ENCODE measurements around the gene ACADSB. TPM values are rescaled to one million over a fixed set of nuclear protein-coding genes. Genes with fewer than 3 reads are reported as not detected.

ACADSB gene
- total RNA-seq, 1 donor from 2014 or later, result 328 TPM

GRCh38 chr10:123000155-123000554 lies 8.7 kb upstream of the ACADSB start:
- DNase-seq (ENCODE audit: low spot score), result no peak
- no peak for ATAC-seq

DNA sequence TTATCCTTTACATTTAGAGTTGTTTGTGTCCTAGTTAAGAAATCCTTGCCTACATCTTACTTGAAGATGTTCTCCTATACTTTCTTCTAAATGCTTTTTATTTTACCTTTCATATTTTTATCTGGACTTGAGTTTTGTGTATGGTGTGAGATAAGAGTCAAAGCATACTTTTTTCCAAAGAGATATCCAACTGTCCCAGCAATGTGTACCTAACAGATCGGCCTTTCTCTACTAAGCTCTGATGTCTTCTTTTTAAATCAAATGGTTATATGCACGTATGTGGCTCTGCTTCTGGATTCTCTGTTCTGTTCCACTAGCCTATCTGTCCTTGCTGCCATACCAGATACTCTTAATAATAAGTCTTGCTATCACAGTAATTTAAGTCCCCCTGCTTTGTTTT lies 7.4 kb upstream of the ACADSB start:
- DNase-seq (ENCODE audit: low spot score), result no peak
- no peak for ATAC-seq

DNA sequence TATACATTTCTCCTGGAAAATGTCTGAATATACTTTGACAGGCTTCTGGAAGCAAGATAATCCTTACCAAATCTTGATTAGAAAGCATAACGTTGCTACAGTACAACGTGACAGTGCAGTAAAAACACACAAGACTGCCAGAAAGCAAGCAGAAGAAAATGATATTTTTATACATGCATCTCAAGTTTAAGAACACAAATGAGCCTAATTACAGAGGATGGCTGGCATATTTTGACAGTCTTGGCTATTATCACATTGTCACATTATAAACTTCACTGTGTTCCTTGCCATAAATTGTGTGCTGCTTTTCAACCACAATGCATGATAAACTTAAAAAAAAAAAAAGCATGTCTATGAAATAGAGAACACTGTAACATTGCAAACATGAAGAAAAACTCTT lies 4.5 kb upstream of the ACADSB start:
- DNase-seq (ENCODE audit: low spot score) (no peak), ATAC-seq (no peak)

DNA sequence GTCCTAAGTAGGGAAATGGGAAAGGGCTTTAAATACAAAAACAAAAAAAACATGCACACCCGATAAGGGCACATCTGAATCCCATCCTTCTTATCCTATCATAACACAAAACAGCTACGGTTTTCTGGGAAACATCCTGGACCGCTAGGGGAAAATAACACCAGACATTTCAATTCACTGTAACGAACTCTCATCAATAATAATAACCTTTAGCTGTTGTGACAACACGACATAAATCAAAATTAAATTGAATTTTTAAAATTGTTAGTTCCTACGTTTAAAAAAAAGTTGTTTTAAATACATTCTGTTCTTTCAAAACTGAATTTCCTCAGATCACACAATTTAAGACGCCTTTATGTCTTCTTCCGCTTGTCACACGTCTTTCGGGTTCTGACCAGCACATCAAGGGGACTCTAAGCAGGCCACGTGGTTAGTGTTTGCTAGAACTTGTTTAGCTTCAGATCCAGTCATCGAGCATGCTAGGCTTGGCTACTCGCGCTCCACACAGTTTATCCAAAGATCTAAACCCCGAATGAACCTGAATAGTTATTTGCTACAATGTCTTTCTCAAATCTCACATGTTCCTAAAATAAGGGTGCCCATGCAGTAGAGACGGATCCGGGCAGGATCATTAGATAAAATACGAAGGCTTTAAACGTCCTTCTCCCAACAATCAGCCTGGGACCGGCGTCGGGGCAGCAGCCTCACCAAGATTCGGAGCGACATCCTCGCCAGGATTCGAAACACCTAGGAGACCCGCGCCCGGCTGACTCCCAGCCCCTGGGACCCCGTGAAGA lies 1.1 kb upstream of the ACADSB start:
- ATAC-seq, result peak; percentile 61
- DNase-seq (ENCODE audit: low spot score), result peak; percentile 58

GRCh38 chr10:123009105-123009820 lies 457 bp downstream of the ACADSB start:
- DNase-seq (ENCODE audit: low spot score) (peak; percentile 48), ATAC-seq (peak; percentile 18)

DNA sequence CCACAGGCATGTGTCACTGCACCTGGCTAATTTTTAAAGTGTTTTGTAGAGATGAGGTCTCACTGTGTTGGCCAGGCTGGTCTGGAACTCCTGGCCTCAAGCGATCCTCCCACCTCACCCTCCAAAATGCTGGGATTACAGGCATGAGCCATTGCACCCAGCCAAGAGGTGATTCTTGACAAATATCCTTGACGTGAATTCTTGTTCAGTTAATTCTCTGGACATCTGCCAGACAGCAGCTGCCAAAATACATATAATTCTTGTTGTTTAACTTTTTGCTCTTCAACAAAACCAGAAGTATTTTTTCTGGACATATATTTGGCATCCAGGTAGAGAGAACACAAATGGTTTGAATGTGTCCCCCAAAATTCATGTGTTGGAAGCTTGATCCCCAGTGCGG lies 3.2 kb downstream of the ACADSB start:
- ATAC-seq (no peak), DNase-seq (ENCODE audit: low spot score) (peak; percentile 49)

- no peak for DNase-seq (ENCODE audit: low spot score)
Measured at GRCh38 chr10:123013456-123014419, 4.9 kb downstream of the ACADSB start.

DNA sequence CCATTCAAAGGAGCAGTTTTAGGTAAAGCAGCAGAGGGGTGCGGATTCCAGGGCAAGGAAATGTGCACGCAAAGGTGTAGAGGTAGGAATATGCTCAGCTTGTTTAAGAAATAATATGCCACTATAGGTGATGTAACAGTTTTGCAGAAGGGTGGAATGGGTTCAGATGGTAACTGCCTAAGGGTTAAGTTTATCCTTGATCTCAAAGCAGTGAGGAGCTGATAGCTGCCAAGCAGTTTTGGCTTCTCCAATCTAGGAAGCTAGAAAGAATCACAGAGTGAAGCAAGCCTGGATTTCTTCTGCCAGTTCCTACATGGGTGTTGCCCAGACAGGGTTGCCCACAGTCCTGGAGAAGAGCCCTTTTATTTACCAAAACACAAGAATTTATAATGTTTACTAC lies 6.0 kb downstream of the ACADSB start:
- no peak for DNase-seq (ENCODE audit: low spot score)
- ATAC-seq, result no peak

More at GRCh38 chr10:123013456-123014419, 4.9 kb downstream of the ACADSB start:
- no peak for ATAC-seq

DNA sequence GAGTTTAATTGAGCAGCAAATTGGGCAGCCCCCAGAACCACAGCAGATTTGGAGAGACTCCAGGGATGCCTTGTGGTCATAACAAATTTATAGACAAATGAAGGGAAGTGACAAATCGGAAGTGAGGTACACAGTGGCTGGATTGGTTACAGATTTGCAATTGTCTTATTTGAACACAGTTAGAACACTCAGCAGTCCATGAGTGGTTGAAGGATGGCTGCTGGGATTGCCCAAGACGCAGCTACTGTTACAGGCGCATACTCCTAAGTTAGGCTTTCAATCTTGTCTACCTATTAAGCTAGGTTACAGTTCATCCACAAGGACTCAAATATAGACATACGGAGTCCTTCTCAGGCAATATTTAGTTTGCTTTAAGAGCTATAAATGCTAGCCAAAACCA lies 7.4 kb downstream of the ACADSB start:
- DNase-seq (ENCODE audit: low spot score), result no peak
- ATAC-seq, result no peak

DNA sequence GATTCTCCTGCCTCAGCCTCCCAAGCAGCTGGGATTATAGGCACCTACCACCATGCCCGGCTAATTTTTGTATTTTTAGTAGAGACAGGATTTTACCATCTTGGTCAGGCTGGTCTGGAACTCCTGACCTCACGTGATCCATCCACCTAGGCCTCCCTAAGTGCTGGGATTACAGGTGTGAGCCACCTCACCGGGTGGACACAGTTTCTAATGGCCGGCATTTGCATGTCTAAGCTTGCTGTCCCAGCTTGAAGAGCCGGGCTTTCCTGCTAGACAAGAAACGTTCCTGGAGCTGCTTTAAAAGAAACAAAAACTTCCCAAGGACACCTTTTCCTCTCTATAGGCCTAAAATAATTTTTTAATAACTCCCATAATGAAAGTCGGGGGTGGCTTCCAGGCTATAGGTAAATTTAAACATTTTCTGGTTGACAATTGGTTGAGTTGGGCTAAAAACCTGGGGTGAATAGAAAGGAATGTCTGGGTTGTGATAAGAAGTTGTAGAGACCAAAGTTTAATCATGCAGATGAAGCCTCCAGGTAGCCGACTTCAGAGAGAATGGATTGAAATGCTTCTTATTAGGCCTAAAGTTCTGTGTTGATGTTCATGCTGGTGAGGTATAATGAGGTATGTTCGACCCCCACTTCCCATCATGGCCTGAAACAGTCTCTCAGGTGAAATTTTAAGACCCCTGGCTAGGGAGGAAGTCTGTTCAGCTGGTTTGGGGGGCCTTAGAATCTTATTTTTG lies 8.8 kb downstream of the ACADSB start:
- DNase-seq (ENCODE audit: low spot score), result no peak
- no peak for ATAC-seq

DNA sequence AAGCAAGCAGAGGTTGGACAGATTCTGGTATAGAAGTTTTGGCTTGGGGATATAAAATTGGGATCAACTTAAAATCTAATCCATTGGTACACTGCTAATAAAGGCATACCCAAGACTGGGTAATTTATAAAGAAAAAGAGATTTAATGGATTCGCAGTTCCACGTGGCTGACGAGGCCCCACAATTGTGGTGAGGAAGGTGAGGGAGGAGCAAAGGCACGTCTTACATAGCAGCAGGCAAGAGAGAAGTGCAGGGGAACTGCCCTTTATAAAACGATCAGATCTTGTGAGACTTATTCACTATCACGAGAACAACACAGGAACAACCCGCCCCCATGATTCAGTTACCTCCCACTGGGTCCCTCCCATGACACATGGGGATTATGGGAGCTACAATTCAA lies 9.7 kb downstream of the ACADSB start:
- DNase-seq (ENCODE audit: low spot score) (no peak), ATAC-seq (no peak)

DNA sequence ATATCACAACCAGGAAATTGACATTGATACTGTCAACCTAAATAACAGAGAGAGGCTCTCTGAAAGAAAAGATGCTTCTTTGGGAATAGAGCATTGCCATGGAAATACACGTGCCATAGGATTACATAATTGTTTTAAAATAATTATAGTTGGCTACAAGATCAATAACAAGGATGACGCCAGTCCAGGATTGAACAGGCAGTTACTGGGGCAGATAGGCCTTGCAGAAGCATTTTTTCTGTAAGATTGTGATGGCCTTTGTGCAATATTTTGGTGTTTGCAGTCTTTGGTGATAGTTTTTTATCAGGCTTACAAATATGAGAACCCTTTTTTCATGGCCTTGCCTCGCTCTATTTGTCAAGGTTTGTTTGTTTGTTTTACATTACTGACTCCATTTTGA lies 10.5 kb downstream of the ACADSB start:
- ATAC-seq, result peak; percentile 21

DNA sequence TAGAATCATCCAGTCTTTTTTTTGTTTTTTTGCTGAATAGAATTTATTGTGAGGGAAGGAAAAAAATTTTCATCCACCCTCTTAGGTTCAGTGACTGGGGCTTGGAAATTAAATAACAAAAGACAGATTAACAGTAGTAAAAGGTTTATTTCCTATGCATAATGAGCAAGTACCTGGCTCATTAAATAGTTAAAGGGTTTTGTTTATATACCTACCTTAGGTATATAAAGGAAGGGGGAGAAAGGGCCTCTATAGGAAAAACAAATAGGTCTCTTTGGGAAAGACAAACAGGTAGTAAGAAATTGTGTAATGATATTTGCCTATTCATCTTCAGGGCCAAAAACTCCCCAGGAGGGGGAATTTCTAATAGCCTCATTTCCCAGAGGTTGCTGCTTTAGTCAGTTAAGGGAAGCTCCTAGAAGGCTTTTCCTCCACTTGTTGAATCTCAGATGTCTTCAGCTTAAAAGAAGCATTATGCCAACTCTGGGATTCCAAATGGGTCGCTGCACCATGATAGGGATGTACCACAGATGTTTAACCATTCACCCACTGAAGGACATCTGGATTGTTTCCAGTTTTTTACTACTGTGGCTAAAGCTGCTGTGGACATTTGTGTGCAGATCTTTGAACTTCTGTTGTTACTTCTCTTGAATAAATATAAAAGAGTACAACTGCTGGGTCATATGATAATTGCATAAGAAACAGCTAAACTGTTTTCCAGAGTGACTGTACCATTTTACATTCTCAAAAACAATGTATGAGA lies 11.3 kb downstream of the ACADSB start:
- peak; percentile 65 for DNase-seq (ENCODE audit: low spot score)
- peak; percentile 77 for ATAC-seq

More for the DNA sequence above, 10.5 kb downstream of the ACADSB start:
- no peak for DNase-seq (ENCODE audit: low spot score)

DNA sequence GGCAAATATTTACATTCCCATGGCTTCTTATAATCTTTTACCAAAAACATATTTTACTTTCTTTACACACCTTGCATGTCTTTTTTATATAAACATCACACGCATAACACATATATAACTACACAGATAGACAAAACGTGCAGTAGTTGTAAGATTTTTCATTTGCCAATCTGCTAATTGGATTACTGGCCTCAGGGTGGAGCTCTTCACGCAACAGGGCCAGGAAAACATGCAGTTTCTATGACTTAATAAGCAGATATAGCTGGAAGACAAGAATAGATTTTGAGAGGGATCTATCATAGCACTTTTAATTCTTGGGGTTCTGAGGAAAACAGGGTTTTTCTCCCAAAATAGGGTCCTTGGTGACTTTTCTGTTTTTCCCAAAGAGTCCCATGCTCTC lies 12.7 kb downstream of the ACADSB start:
- peak; percentile 57 for ATAC-seq
- no peak for DNase-seq (ENCODE audit: low spot score)

DNA sequence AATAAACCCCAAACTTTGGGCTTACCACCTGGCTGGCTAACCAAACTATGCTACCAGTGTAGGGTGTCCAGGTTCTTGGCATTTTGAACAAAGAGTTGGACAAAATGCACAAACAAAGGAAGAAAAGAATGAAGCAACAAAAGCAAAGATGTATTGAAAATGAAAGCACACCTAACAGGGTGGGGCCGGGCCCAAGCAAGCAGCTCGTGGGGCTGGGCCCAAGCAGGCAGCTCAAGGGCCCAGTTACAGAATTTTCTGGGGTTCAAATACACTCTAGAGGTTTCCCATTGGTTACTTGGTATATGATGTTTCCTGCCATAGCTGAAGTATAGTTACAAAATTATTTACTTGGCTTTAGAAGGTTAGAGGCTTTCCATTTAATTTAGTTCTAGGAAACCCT lies 15.7 kb downstream of the ACADSB start:
- no peak for DNase-seq (ENCODE audit: low spot score)
- ATAC-seq, result no peak

DNA sequence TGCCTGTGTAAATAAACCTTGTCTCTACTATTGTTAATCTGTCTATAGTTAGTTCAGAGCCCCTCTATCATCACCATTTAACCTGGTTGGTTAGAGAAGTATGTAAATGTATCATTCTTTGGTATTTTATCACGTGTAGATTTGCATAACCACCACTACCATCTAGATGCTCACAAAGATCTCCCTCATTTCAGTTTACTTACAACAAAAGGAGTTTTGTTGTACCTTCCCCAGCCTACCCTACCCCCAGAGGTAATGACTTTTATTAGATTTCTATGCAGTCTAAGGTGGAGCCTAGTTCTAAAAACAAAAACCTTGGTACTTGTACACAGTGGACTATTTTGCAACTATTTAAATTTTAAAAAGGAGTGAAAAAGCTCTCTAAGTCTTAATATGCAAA lies 17.5 kb downstream of the ACADSB start:
- DNase-seq (ENCODE audit: low spot score) (no peak), ATAC-seq (no peak)

- DNase-seq (ENCODE audit: low spot score) (no peak), ATAC-seq (peak; percentile 7)
Measured at GRCh38 chr10:123027861-123028260, 19.1 kb downstream of the ACADSB start.

DNA sequence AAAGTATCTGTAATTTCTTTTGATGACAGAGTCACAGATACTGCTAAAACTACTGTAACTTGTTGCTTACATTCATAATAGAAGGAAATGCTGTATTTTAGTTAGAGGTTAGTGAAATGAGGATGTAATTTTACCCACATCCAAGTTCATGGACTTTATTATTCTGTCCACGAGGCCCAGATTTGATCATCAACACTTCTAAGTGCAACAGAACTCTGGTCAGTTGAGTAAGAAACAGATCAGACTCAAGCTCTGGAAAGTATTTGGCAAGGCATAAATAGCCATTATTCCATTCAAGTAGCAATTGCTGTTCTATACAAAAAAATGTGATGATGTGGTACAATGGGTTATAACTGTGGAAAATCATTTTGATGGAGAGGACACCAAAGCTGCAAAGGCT lies 22.3 kb downstream of the ACADSB start:
- ATAC-seq (peak; percentile 15), DNase-seq (ENCODE audit: low spot score) (no peak)

- DNase-seq (ENCODE audit: low spot score), result peak; percentile 63
- ATAC-seq, result peak; percentile 66
Measured at GRCh38 chr10:123034332-123034731, 25.5 kb downstream of the ACADSB start.
